ENCODE results near the gene SLC47A1.

SLC47A1 gene

DNA sequence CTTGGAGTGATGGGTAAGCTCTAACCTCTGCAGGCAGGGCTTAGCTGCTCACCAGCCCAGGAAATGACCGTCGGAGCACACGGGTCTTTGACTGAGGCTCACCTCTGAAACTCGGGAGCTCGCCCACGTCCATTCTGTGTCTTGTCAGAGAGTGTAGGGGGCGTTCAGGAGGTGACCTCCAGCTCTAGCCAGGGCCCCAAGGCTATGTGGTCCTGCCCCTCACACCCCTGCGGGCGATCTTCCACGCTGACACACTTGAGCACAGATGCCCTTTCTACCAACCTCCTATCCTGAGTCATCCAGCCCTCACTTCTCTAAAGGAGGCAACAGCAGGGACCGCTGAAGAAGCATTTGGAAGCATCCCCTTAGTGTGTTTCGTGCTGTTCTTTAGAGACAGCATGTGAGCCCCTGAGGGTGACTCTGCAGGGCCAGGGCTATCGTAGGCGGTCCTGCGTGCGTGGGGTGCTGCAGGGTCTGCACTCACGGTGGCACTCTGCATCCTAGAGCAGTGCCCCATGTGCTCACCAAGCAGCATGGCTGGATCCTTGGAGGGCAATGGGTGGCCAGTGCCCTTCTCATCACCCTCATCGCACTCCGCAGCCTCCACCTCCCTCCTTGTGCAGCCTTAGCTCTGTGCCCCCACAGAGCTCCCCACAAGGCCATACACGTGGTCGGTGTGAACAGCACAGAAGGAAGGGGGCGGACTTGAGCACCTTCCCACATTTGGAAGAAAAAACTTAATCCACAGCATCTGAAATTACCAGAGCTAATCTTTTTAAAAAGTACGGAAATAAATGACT lies 33.8 kb downstream of the SLC47A1 start:
- TF ChIP-seq, protein P1, sequence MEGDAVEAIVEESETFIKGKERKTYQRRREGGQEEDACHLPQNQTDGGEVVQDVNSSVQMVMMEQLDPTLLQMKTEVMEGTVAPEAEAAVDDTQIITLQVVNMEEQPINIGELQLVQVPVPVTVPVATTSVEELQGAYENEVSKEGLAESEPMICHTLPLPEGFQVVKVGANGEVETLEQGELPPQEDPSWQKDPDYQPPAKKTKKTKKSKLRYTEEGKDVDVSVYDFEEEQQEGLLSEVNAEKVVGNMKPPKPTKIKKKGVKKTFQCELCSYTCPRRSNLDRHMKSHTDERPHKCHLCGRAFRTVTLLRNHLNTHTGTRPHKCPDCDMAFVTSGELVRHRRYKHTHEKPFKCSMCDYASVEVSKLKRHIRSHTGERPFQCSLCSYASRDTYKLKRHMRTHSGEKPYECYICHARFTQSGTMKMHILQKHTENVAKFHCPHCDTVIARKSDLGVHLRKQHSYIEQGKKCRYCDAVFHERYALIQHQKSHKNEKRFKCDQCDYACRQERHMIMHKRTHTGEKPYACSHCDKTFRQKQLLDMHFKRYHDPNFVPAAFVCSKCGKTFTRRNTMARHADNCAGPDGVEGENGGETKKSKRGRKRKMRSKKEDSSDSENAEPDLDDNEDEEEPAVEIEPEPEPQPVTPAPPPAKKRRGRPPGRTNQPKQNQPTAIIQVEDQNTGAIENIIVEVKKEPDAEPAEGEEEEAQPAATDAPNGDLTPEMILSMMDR (conservative IDR thresholded peaks at IDR 0.05), result no peak
- no peak overlapping the region for H3K27ac ChIP-seq

- TF ChIP-seq, protein P1 (conservative IDR thresholded peaks at IDR 0.05), result no peak
- no peak overlapping the region for H3K27ac ChIP-seq
These were observed 34.3 kb downstream of the SLC47A1 start for GRCh38 chr17:19568016-19568350.

GRCh38 chr17:19569785-19570543 lies 36.3 kb downstream of the SLC47A1 start:
- TF ChIP-seq, protein P1 (conservative IDR thresholded peaks at IDR 0.05), result no peak
- H3K27ac ChIP-seq, result no peak overlapping the region

DNA sequence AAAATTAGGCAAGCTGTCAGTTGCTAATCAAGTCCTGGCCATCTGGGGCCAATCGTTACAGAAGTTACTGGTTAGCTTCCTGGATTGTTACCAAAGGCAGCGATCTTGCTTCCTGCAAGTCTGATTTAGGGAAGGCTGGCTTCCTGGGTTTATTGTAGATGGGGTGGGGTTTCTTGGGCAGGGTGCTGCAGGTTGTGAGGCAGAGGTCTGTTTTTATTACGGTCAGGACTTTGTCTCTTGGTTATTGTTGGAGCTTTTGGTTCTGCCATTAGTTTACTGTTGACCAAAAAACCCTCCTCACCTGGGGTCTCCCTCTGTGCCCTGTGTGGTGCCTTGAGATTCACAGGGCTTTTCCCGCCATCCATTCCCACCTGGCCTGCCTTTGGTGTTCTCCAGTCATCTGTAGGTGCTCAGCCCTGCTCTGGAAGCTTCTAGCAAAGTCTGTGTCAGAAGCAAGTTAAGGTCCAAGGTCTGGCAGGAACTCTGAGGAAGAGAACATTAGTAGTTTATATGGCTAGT lies 36.9 kb downstream of the SLC47A1 start:
- TF ChIP-seq, protein P1 (conservative IDR thresholded peaks at IDR 0.05), result no peak
- H3K27ac ChIP-seq, result no peak overlapping the region

GRCh38 chr17:19573075-19573474 lies 39.4 kb downstream of the SLC47A1 start:
- TF ChIP-seq, protein P1 (conservative IDR thresholded peaks at IDR 0.05), result no peak

GRCh38 chr17:19574956-19575355 lies 41.3 kb downstream of the SLC47A1 start:
- no peak overlapping the region for H3K27ac ChIP-seq
- TF ChIP-seq, protein P1 (conservative IDR thresholded peaks at IDR 0.05), result no peak

More at GRCh38 chr17:19573075-19573474, 39.4 kb downstream of the SLC47A1 start:
- H3K27ac ChIP-seq, result no peak overlapping the region

GRCh38 chr17:19578545-19578944 lies 44.9 kb downstream of the SLC47A1 start:
- TF ChIP-seq, protein P1 (conservative IDR thresholded peaks at IDR 0.05), result no peak
- H3K27ac ChIP-seq, result no peak overlapping the region
